ENCODE results near the gene AHCYL1.
"Not testable (repeated sequence)": the region's sequence is repeated elsewhere in the genome, so short reads cannot be mapped to it uniquely, and the experiment has no call there.

The AHCYL1 gene

GRCh38 chr1:109997204-109997866, 12.8 kb downstream of the AHCYL1 start:
- DNase-seq (ENCODE audit: low read depth in 2 of 2), result no peak

GRCh38 chr1:109997867-109998229, 13.3 kb downstream of the AHCYL1 start:
- no peak for DNase-seq (ENCODE audit: low read depth in 2 of 2)

- no peak for DNase-seq (ENCODE audit: low read depth in 2 of 2)
Measured at GRCh38 chr1:110002695-110003094, 18.1 kb downstream of the AHCYL1 start.

- peak in 1 of 2 donors; percentile 20 for DNase-seq (ENCODE audit: low read depth in 2 of 2)
Measured at GRCh38 chr1:110003747-110004428, 19.3 kb downstream of the AHCYL1 start.

DNA sequence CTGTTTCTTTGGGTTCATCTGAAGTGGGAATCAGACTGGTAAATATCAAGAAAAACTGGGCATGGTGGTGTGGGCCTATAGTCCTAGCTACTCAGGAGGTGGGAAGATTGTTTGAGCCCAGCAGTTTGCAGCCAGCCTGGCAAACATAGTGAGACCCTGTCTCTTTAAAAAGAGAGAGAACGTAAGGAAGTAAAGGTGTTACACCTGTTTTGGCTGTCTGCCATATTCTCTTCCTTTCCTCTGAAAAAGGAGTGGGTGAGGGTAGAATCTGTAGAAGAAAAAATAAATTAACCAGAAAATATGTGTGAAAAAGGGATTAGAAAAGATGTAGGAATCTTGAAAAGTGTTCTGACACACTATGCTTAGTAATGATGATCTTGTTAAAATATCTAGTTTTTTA, 20.0 kb downstream of the AHCYL1 start:
- DNase-seq (ENCODE audit: low read depth in 2 of 2), result no peak

- DNase-seq (ENCODE audit: low read depth in 2 of 2), result no peak
Measured at GRCh38 chr1:110005971-110006370, 21.4 kb downstream of the AHCYL1 start.

GRCh38 chr1:110006516-110006915, 22.0 kb downstream of the AHCYL1 start:
- DNase-seq (ENCODE audit: low read depth in 2 of 2), result no peak

DNA sequence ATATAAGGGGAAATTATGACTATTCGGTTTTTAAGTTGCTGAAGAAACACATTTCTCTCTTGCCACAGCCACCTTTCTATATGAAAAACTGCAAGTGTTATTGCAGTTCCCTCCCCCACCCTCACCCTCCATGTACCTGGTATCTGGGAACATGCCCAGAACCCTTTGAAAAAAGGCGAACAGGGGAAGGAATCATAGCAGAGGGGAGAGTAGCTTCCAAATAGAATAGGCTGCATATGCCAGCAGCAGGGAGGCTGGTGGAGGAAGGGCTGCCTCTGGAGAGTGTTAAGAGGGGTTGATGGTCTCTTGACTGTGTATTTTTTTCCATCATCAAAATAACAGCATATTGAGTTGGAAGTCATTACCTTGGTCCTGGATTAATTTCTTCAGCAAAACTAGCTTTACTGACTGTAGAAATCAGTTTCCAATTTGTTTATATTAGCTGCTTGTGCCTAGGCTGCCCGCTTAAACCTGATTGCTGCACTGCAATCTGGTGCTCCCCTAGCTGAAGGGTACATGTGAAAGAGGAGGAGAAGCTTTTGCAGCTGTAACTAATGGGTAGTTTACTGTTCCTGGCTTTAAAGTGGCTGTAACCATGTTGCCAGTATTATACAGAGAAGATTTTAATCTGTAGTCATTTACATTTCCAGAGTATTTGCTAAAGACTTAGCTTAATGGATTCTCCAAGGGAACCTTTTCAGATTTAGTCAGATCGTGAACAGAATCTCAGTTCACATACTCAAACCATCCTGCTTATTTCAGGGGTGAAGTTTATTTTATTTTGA, 22.7 kb downstream of the AHCYL1 start:
- no peak for DNase-seq (ENCODE audit: low read depth in 2 of 2)

DNA sequence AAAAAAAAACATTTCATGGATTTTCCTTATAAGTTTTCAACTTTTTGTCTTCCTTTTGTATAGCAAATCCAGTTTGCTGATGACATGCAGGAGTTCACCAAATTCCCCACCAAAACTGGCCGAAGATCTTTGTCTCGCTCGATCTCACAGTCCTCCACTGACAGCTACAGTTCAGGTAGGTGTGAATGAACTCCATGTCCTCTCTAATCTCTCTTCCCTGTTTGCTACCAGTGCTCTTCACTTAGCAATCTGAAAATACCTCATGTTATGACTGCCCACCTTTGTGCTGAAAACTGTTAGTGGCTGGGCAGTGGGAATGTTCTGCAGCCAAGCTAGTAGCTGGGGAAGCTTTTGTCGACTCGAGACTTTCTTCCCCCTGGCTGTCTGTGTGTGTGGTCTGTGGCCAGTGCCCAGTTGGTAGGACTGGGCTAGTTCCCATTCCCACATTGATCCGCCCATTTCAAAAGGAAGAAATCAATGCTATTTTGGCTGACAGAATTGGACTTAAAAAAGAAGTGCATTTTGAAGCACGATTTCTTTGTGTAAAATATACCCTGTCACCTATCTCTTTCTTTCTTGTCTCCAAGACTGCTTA, 24.5 kb downstream of the AHCYL1 start:
- DNase-seq (ENCODE audit: low read depth in 2 of 2), result no peak

GRCh38 chr1:110011527-110012041, 27.0 kb downstream of the AHCYL1 start:
- no peak for DNase-seq (ENCODE audit: low read depth in 2 of 2)

DNA sequence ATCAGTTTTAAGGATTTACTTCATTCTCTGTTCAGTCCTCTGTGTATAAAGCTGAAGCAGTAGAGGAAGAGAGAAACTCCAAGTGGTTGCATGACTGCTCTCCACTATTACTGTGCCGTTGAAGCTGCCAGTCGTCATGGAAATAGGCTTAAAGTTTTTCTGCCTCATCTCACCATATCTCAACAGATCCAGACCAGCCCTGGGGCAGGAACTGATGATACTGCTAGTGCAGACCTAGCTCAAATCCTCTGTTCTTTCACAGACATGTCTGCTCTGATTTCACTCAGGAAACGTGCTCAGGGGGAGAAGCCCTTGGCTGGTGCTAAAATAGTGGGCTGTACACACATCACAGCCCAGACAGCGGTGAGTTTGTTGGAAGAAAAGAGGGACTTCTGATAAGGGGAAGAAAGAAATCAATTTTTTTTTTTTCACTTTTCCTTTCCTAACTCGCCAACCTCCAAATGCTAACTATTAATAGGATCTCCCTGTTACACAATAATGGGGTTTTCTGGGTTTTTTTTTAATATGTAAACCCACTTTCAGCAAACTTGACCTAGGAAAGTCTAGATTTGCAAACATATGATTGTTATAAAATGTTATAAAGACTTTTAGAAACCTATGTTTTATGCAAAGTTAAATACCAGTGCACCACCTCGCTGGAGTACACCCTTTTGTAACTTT, 27.7 kb downstream of the AHCYL1 start:
- no peak for DNase-seq (ENCODE audit: low read depth in 2 of 2)

GRCh38 chr1:110017792-110018191, 33.2 kb downstream of the AHCYL1 start:
- no peak for DNase-seq (ENCODE audit: low read depth in 2 of 2)

DNA sequence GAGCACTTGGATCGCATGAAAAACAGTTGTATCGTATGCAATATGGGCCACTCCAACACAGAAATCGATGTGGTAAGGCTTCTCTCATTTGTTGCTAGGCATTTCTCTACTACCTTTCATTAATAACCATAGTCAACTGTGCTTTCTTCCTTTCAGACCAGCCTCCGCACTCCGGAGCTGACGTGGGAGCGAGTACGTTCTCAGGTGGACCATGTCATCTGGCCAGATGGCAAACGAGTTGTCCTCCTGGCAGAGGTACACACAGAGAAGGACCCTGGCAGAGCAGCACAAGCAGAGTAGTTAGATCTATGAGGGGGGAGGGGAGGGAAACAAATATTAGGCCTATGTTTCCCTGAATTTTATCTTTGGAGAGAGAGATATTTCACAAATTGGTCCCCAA, 33.8 kb downstream of the AHCYL1 start:
- DNase-seq (ENCODE audit: low read depth in 2 of 2), result no peak

DNA sequence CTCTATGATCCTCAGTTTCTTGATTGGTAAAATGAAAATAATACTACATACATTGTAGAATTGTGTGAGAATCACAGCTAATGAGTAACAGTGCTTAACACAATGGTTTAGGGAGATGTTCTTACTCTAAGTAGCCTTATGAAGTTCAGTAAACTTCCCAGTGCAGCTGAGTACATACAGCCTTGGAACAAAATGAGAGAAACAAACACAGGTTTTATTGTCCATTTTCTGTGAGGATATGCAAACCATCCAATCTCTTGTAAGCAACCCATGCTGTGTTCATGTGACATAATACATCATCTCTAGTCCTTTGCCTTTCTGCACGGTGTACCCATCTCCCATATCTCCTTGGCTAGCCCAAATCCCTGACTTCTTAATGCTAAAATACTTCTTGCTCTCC, 35.2 kb downstream of the AHCYL1 start:
- no peak for DNase-seq (ENCODE audit: low read depth in 2 of 2)

GRCh38 chr1:110021285-110021684, 36.7 kb downstream of the AHCYL1 start:
- no peak for DNase-seq (ENCODE audit: low read depth in 2 of 2)

DNA sequence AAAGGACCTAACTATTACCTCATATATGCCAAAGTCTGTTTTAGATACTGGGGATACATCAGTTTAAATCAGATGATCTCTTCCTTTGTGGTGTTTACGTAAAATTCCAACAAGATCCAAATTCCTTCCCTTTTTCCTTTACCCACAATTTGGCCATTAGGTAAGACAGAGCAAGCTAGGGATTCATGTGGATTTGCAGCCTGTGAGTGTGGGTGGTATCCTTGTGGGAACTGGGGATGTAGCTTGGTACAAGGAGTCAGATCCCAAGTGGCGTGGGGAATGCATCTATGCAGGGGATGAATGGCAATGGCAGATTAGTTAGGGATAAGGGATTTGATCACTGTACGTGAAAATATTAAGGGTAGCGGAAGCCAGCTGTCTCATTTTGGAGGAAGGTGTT, 40.0 kb downstream of the AHCYL1 start:
- DNase-seq (ENCODE audit: low read depth in 2 of 2), result no peak

GRCh38 chr1:110030687-110031086, 46.1 kb downstream of the AHCYL1 start:
- not testable (repeated sequence) for DNase-seq (ENCODE audit: low read depth in 2 of 2)

DNA sequence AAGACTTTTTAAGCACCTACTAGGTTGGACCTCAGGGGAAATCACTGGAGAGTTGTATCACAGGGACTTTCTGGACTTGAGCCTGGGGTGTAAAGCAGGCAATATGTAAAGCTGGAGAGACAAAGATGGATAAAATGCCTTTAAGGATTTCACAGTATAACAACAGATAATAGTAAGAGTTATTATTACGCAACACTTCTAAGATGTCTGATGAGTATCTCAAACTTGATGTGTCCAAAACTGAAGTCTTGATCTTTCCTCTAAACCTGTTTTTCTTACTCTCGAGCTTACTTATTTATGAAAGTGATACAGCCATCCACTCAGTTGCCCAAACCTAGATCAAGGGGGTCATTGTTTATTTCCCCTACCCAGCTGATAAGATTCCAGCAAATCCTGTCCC, 47.8 kb downstream of the AHCYL1 start:
- DNase-seq (ENCODE audit: low read depth in 2 of 2), result no peak

- no peak for DNase-seq (ENCODE audit: low read depth in 2 of 2)
Measured at GRCh38 chr1:110033421-110033820, 48.9 kb downstream of the AHCYL1 start.

GRCh38 chr1:110034040-110034450, 49.5 kb downstream of the AHCYL1 start:
- no peak for DNase-seq (ENCODE audit: low read depth in 2 of 2)

- DNase-seq (ENCODE audit: low read depth in 2 of 2), result peak; percentile 76 to 83
Measured at GRCh38 chr1:110034451-110035235, 50.1 kb downstream of the AHCYL1 start, which contains the start of gene STRIP1. TSS of gene STRIP1 (plus strand) at chr1:110034624. CDS start at chr1:110034638, 14 bp downstream.
